HepG2 (cell line): ENCODE data around the gene CRYZL1. TPM values are rescaled to one million over a fixed set of nuclear protein-coding genes. Genes with fewer than 3 reads are reported as not detected.

Experiments
- CTCF ChIP-seq: sonication (generic); formaldehyde crosslinking; IDR thresholded peaks from 2 replicates; pipeline ENCODE4 v1.5.0; 2020; ENCODE audit warnings: mild to moderate bottlenecking, missing genetic modification reagents, moderate library complexity
- ETV5 ChIP-seq: IDR thresholded peaks from 2 replicates; pipeline ENCODE4 v1.6.1; 2018; ENCODE audit warnings: missing biosample characterization, missing genetic modification reagents, inconsistent platforms, borderline replicate concordance
- RAD21 ChIP-seq: fragments of 450-650 bp; formaldehyde crosslinking; IDR thresholded peaks from 2 replicates; pipeline ENCODE4 v1.5.0; 2020; ENCODE audit warnings: mild to moderate bottlenecking
- SP2 ChIP-seq: sonication (generic); formaldehyde crosslinking; IDR thresholded peaks from 2 replicates; pipeline ENCODE4 v1.5.1; 2020; ENCODE audit warnings: mild to moderate bottlenecking, missing genetic modification reagents
- ZBTB2 ChIP-seq: sonication (generic); formaldehyde crosslinking; IDR thresholded peaks from 2 replicates; pipeline ENCODE4 v1.8.0; 2022; ENCODE audit warnings: low read depth, missing genetic modification reagents
- ZBTB40 ChIP-seq, 2 experiments: fragments of 450-650 bp in 1 of 2; sonication (generic) in 1 of 2; formaldehyde crosslinking in 1 of 2; IDR thresholded peaks; 2 replicates each; pipeline versions ENCODE4 v1.6.1 to v1.8.0; 2016 to 2022; ENCODE audit warnings: antibody characterized with exemption in 1 of 2, mild to moderate bottlenecking in 1 of 2, missing genetic modification reagents in 1 of 2
- ZNF792 ChIP-seq: IDR thresholded peaks from 2 replicates; pipeline ENCODE4 v1.6.1; 2016
- ZSCAN25 ChIP-seq: sonication (generic); formaldehyde crosslinking; IDR thresholded peaks from 2 replicates; pipeline ENCODE4 v1.8.0; 2022; ENCODE audit warnings: mild to moderate bottlenecking, missing genetic modification reagents
- polyA plus RNA-seq, 8 experiments: library from polyadenylated mRNA; depleted of rRNA in 3 of 8; stranded (reverse) in 7 of 8; unstranded in 1 of 8; fragments of >200 nt; fragmentation: Illumina TruSeq in 4 of 8; extraction: Trizol in 4 of 8; gene quantifications; 2 replicates each; pipeline versions ENCODE4 v1.2.1 to v1.2.3, GENCODE V29; 2011 to 2016; ENCODE audit warnings: low read depth in 4 of 8, missing spikeins in 1 of 8, mixed read lengths in 1 of 8; ENCODE audit not compliant: insufficient read depth in 1 of 8
- total RNA-seq, 5 experiments: library from RNA; depleted of rRNA; stranded (reverse); fragments of >200 nt; fragmentation: Illumina TruSeq; extraction: Trizol; gene quantifications; 2 replicates each; pipeline ENCODE4 v1.2.3, GENCODE V29; 2016; ENCODE audit warnings: low read depth in 1 of 5
- TF ChIP-seq, protein P1 (sequence below): sonication (generic); formaldehyde crosslinking; IDR thresholded peaks from 2 replicates; pipeline ENCODE4 v1.8.0; 2022; ENCODE audit warnings: mild to moderate bottlenecking, missing genetic modification reagents, borderline replicate concordance

Gene CRYZL1
- total and polyA plus RNA-seq, 2 of the 13 experiments (the other 11 are each of a cell fraction or from before 2014, with no cell fraction given), result 20.3 to 27.7 TPM

DNA sequence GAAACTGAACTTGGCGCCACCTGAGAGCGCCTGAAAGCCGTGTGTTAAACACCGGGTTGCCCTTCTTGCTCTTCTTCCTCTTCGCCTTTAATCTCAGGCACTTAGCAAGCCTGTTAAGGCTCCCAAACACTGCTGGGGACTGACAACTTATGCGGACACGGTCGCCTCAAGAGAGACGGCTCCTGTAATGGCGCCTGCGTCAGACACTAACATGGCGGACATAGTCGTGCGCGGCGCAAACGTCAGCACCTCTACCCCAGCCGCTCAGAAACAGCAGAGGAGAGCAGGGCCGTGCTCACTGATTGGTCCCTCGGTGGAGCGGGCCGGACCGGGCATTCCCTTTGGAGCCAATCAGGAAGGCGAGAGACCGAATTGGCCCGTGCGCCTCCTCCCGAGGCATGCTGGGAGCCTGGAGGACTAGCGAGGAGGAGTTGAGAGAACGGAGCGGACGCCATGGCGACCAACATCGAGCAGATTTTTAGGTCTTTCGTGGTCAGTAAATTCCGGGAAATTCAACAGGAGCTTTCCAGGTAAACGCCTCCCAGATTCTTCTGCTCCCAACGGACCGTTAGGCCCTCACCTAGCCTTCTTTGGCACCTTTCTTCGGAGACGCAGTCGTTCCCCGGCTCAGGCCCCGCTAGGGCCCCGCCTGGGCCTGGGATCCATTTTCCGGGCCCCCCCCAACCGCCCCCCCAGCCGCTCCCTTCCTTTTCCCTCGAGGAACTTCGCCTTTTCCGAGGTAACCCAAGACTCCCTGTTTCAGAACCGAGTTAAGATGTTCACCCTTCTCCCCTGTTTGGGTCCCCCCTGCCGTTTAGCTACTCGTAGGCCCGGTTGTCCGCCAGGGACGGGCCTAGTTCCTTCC, 98.7 kb downstream of the CRYZL1 start, which contains the start of gene SON (continued):
- no peak for TF ChIP-seq CTCF (CRISPR knock-in tag)
- no peak for TF ChIP-seq RAD21 (CRISPR knock-in tag)
- no peak for TF ChIP-seq ZBTB40 (IDR thresholded peaks at IDR 0.05)
- TF ChIP-seq ZBTB40 (CRISPR knock-in tag; IDR thresholded peaks at IDR 0.05), result 0 out of 2 replicates have a peak, but pooled peaks have one; percentile 30
- TF ChIP-seq ZBTB2 (CRISPR knock-in tag), result peak; percentile 18
- 0 out of 2 replicates have a peak, but pooled peaks have one; percentile 20 for TF ChIP-seq ZNF792 (CRISPR knock-in tag)
- peak; percentile 88 for TF ChIP-seq SP2
- TF ChIP-seq, protein P1, sequence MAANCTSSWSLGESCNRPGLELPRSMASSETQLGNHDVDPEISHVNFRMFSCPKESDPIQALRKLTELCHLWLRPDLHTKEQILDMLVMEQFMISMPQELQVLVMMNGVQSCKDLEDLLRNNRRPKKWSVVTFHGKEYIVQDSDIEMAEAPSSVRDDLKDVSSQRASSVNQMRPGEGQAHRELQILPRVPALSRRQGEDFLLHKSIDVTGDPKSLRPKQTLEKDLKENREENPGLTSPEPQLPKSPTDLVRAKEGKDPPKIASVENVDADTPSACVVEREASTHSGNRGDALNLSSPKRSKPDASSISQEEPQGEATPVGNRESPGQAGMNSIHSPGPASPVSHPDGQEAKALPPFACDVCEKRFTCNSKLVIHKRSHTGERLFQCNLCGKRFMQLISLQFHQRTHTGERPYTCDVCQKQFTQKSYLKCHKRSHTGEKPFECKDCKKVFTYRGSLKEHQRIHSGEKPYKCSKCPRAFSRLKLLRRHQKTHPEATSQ, result 0 out of 2 replicates have a peak, but pooled peaks have one; percentile 48
- peak; percentile 6; the same call in 1 of the 2 replicates for TF ChIP-seq ETV5 (CRISPR knock-in tag)
- peak; percentile 68; the same call in 1 of the 2 replicates for TF ChIP-seq ZSCAN25 (CRISPR knock-in tag)
